HCT116 (cell line): ENCODE data around the gene MYDGF. TPM values are rescaled to one million over a fixed set of nuclear protein-coding genes. Genes with fewer than 3 reads are reported as not detected.

Source experiments
- ATAC-seq: fragments of 200-7000 bp; cut with Tn5 transposase; 2 replicates; pipeline ENCODE4 v1.9.1; 2020; ENCODE audit warnings: mild to moderate bottlenecking, moderate library complexity
- BruUV-seq: library from RNA; stranded (reverse); fragments of 400-500 nt; replicated peaks from 2 replicates; lab custom pipeline; 2021; lab: Mats Ljungman, UMichigan
- CTCF ChIA-PET: fragments of 300-600 bp; sonication (Branson Sonifier 250); formaldehyde crosslinking; loops from one replicate; lab custom pipeline; 2021; ENCODE audit warnings: antibody characterized with exemption; lab: Charles Lee
- POLR2A ChIA-PET: fragments of 300-600, 350-600 bp; sonication (Branson Sonifier 250); formaldehyde crosslinking; loops from one replicate; lab custom pipeline; 2021; ENCODE audit warnings: antibody characterized with exemption; lab: Charles Lee
- RAD21 ChIA-PET, 2 experiments: fragments of 300-600 bp; sonication (Branson Sonifier 250); formaldehyde crosslinking; loops; one replicate each; lab custom pipeline; 2023; ENCODE audit warnings: low total read pairs in 2 of 2; ENCODE audit not compliant: uncharacterized antibody in 2 of 2, unreplicated experiment in 2 of 2, low non-redundant PET in 1 of 2; lab: Charles Lee
- DNase-seq: peaks from one replicate; pipeline ENCODE4 v3.0.0-alpha.2; 2010; ENCODE audit warnings: low read depth, low spot score
- H2AFZ ChIP-seq: fragments of 200-600 bp; shearing (Covaris generic), sonication (generic); 2 replicates; pipeline ENCODE4 v1.6.1; 2017; ENCODE audit warnings: low read depth, mixed run types, mixed read lengths, antibody characterized with exemption, low read length; ENCODE audit not compliant: poor library complexity, severe bottlenecking
- H3K27ac ChIP-seq: 2 replicates; pipeline ENCODE4 v1.5.1; 2012; ENCODE audit warnings: low read depth, low read length
- H3K27me3 ChIP-seq: fragments of 200-600 bp; sonication (generic); 2 replicates; pipeline ENCODE4 v1.6.1; 2016; ENCODE audit warnings: mixed run types, low read length, mixed read lengths; ENCODE audit not compliant: insufficient read depth
- H3K36me3 ChIP-seq, 2 experiments: fragments of 200-500 bp in 1 of 2; fragments of 200-600 bp in 1 of 2; sonication (Bioruptor generic) in 1 of 2; sonication (generic) in 1 of 2; 2 replicates each; pipeline versions ENCODE4 v1.5.1 to v1.6.1; 2014 to 2016; ENCODE audit warnings: low read length in 2 of 2, inconsistent platforms in 1 of 2, mixed read lengths in 1 of 2, mixed run types in 1 of 2; ENCODE audit not compliant: insufficient read depth in 2 of 2, control insufficient read depth in 1 of 2
- H3K4me1 ChIP-seq, 2 experiments: fragments of 200-600 bp in 1 of 2; sonication (generic) in 1 of 2; 2 replicates each; pipeline versions ENCODE4 v1.5.1 to v1.6.1; 2012 to 2017; ENCODE audit warnings: low read length in 2 of 2, inconsistent platforms in 1 of 2, mild to moderate bottlenecking in 1 of 2, mixed read lengths in 1 of 2, mixed run types in 1 of 2, moderate library complexity in 1 of 2; ENCODE audit not compliant: insufficient read depth in 2 of 2, control insufficient read depth in 1 of 2
- H3K4me2 ChIP-seq: fragments of 200-600 bp; sonication (generic); 2 replicates; pipeline ENCODE4 v1.6.1; 2017; ENCODE audit warnings: mixed run types, low read length, mixed read lengths
- H3K4me3 ChIP-seq, 2 experiments: fragments of 200-600 bp in 1 of 2; sonication (generic) in 1 of 2; replicated peaks in 1 of 2; 2 replicates each; pipeline ENCODE4 v1.5.1; 2011 to 2016; ENCODE audit warnings: low read length in 2 of 2, control low read depth in 1 of 2, low read depth in 1 of 2, mild to moderate bottlenecking in 1 of 2, mixed read lengths in 1 of 2, mixed run types in 1 of 2
- H3K79me2 ChIP-seq: fragments of 200-600 bp; sonication (generic); 2 replicates; pipeline ENCODE4 v1.6.1; 2017; ENCODE audit warnings: mild to moderate bottlenecking, mixed run types, low read length, moderate library complexity, mixed read lengths; ENCODE audit not compliant: insufficient read depth
- H3K9ac ChIP-seq: fragments of 200-600 bp; sonication (generic); 2 replicates; pipeline ENCODE4 v1.6.1; 2016; ENCODE audit warnings: low read length, mixed read lengths
- H3K9me2 ChIP-seq: fragments of 200-600 bp; sonication (generic), shearing (Covaris generic); 2 replicates; pipeline ENCODE4 v1.6.1; 2017; ENCODE audit warnings: mixed run types, mild to moderate bottlenecking, moderate library complexity; ENCODE audit not compliant: insufficient read depth
- H3K9me3 ChIP-seq, 2 experiments: fragments of 200-500 bp in 1 of 2; fragments of 200-600 bp in 1 of 2; sonication (Bioruptor generic) in 1 of 2; sonication (generic) in 1 of 2; 2 replicates each; pipeline ENCODE4 v1.6.1; 2014 to 2017; ENCODE audit warnings: low read length in 2 of 2, mixed read lengths in 2 of 2, inconsistent platforms in 1 of 2, low read depth in 1 of 2, mild to moderate bottlenecking in 1 of 2, mixed run types in 1 of 2, moderate library complexity in 1 of 2; ENCODE audit not compliant: control insufficient read depth in 1 of 2, insufficient read depth in 1 of 2
- H4K20me1 ChIP-seq: fragments of 200-600 bp; sonication (generic), shearing (Covaris generic); 2 replicates; pipeline ENCODE4 v1.6.1; 2017; ENCODE audit warnings: mixed run types, mild to moderate bottlenecking, moderate library complexity; ENCODE audit not compliant: insufficient read depth
- CBX3 ChIP-seq: IDR thresholded peaks from 2 replicates; pipeline ENCODE4 v1.6.1; 2012; ENCODE audit warnings: low read depth
- CEBPB ChIP-seq: IDR thresholded peaks from 2 replicates; pipeline ENCODE4 v1.6.1; 2012; ENCODE audit warnings: low read depth
- EGR1 ChIP-seq: IDR thresholded peaks from 2 replicates; pipeline ENCODE4 v1.6.1; 2012; ENCODE audit warnings: low read depth
- EZH2 ChIP-seq: fragments of 200-600 bp; sonication (generic); IDR thresholded peaks from 2 replicates; pipeline ENCODE4 v1.6.1; 2017; ENCODE audit warnings: antibody characterized with exemption, mixed run types
- EZH2phosphoT487 ChIP-seq: fragments of 200-600 bp; IDR thresholded peaks from 2 replicates; pipeline ENCODE4 v1.6.1; 2018; ENCODE audit warnings: antibody characterized with exemption, borderline replicate concordance
- FOSL1 ChIP-seq: IDR thresholded peaks from 2 replicates; pipeline ENCODE4 v1.6.1; 2012; ENCODE audit warnings: low read depth
- JUND ChIP-seq: IDR thresholded peaks from 2 replicates; pipeline ENCODE4 v1.6.1; 2012
- POLR2AphosphoS5 ChIP-seq: IDR thresholded peaks from 2 replicates; pipeline ENCODE4 v1.6.1; 2011; ENCODE audit warnings: mild to moderate bottlenecking, low read depth, low read length, moderate library complexity
- RAD21 ChIP-seq: IDR thresholded peaks from 2 replicates; pipeline ENCODE4 v1.6.1; 2012; ENCODE audit warnings: low read depth, mild to moderate bottlenecking
- SRF ChIP-seq: IDR thresholded peaks from 2 replicates; pipeline ENCODE4 v1.6.1; 2012; ENCODE audit warnings: low read depth
- YY1 ChIP-seq: IDR thresholded peaks from 2 replicates; pipeline ENCODE4 v1.6.1; 2011; ENCODE audit warnings: low read length, low read depth, moderate library complexity, mild to moderate bottlenecking; ENCODE audit not compliant: insufficient replicate concordance; ENCODE audit errors: extremely low read depth
- ZNF274 ChIP-seq: fragments of 200-500 bp; sonication (Bioruptor generic); IDR thresholded peaks from 2 replicates; pipeline ENCODE4 v1.6.1; 2014; ENCODE audit warnings: mild to moderate bottlenecking, low read depth, low read length, inconsistent platforms
- intact Hi-C: fragments of 100-400 bp; cut with micrococcal nuclease; formaldehyde crosslinking; loops from 2 replicates; pipeline ENCODE4 v1.10.0; 2022
- total RNA-seq: library from RNA; stranded (reverse); gene quantifications from one replicate; pipeline ENCODE4 v1.2.1, GENCODE V29; 2021; ENCODE audit not compliant: unreplicated experiment
- TF ChIP-seq, protein P1 (sequence below): IDR thresholded peaks from 2 replicates; pipeline ENCODE4 v1.6.1; 2012
- TF ChIP-seq, protein P2 (sequence below): IDR thresholded peaks from 2 replicates; pipeline ENCODE4 v1.6.1; 2012

Gene MYDGF
- total RNA-seq, 1 experiment from 2014 or later: 110 TPM

- H3K27me3 ChIP-seq: no peaks in the 10 kb centered on the region
- H2AFZ ChIP-seq: no peak overlapping the region
- H3K27ac ChIP-seq: no peak overlapping the region
- H3K9me3 ChIP-seq: no peaks in the 10 kb centered on the region
- ChIA-PET CTCF (no interaction called here), RAD21 (no interaction called here), POLR2A (no interaction called here)
- H3K9me2 ChIP-seq: no peaks in the 10 kb centered on the region
- H3K36me3 ChIP-seq: peaks cover 0 to 19% of the 10 kb centered on the region in 2 experiments; a peak in 3 of 4 replicates
- ATAC-seq (no peak), DNase-seq (no peak)
- H3K4me1 ChIP-seq: 0 out of 4 replicates have a peak, but pooled peaks cover 0 to under 1% of the 10 kb centered on the region in 2 experiments
- H3K4me3 ChIP-seq: no peak overlapping the region
- intact Hi-C loops: no loop called here
- no peak overlapping the region for H3K4me2 ChIP-seq
- no peak for TF ChIP-seq FOSL1
- TF ChIP-seq CEBPB: no peak
- TF ChIP-seq, protein P1, sequence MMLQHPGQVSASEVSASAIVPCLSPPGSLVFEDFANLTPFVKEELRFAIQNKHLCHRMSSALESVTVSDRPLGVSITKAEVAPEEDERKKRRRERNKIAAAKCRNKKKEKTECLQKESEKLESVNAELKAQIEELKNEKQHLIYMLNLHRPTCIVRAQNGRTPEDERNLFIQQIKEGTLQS: no peak
- TF ChIP-seq, protein P2, sequence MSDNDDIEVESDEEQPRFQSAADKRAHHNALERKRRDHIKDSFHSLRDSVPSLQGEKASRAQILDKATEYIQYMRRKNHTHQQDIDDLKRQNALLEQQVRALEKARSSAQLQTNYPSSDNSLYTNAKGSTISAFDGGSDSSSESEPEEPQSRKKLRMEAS: no peak
- TF ChIP-seq EZH2: no peak
- no peak for TF ChIP-seq YY1
- no peak for TF ChIP-seq EGR1
- TF ChIP-seq ZNF274: no peak
- no peak for TF ChIP-seq SRF
- TF ChIP-seq POLR2AphosphoS5: no peak
- TF ChIP-seq EZH2phosphoT487: no peak
- no peak for TF ChIP-seq JUND
- TF ChIP-seq CBX3: no peak
- TF ChIP-seq RAD21: no peak
- TF ChIP-seq, all 23 proteins: peak for 0
- Histone ChIP-seq H3K9ac (no peak overlapping the region), H4K20me1 (no peaks in the 10 kb centered on the region), H3K79me2 (no peaks in the 10 kb centered on the region)
- no TSS peak for BruUV-seq
Measured at GRCh38 chr19:4684312-4685095, 14.4 kb upstream of the MYDGF start.
